Ishikawa (cell line): ENCODE data around the gene CRABP1.

ENCODE experiments used
- CEBPB ChIP-seq: IDR thresholded peaks from 2 replicates; pipeline ENCODE4 v1.6.1; 2012
- CREB1 ChIP-seq: IDR thresholded peaks from 2 replicates; pipeline ENCODE4 v1.6.1; 2012; ENCODE audit warnings: low read depth
- EGR1 ChIP-seq: IDR thresholded peaks from 2 replicates; pipeline ENCODE4 v1.6.1; 2012
- EP300 ChIP-seq: IDR thresholded peaks from 2 replicates; pipeline ENCODE4 v1.6.1; 2012; ENCODE audit warnings: borderline replicate concordance
- FOXM1 ChIP-seq: IDR thresholded peaks from 2 replicates; pipeline ENCODE4 v1.6.1; 2012; ENCODE audit warnings: low read depth, borderline replicate concordance
- NFIC ChIP-seq: IDR thresholded peaks from 2 replicates; pipeline ENCODE4 v1.6.1; 2012
- RAD21 ChIP-seq: IDR thresholded peaks from 2 replicates; pipeline ENCODE4 v1.6.1; 2012; ENCODE audit warnings: low read depth
- TAF1 ChIP-seq: IDR thresholded peaks from 2 replicates; pipeline ENCODE4 v1.6.1; 2012; ENCODE audit warnings: low read depth, mild to moderate bottlenecking
- TCF12 ChIP-seq: IDR thresholded peaks from 2 replicates; pipeline ENCODE4 v1.6.1; 2012; ENCODE audit warnings: low read depth
- TEAD4 ChIP-seq: IDR thresholded peaks from 2 replicates; pipeline ENCODE4 v1.6.1; 2012
- YY1 ChIP-seq: IDR thresholded peaks from 2 replicates; pipeline ENCODE4 v1.6.1; 2012; ENCODE audit warnings: low read depth
- ZBTB7A ChIP-seq: IDR thresholded peaks from 2 replicates; pipeline ENCODE4 v1.6.1; 2012; ENCODE audit warnings: low read depth
- TF ChIP-seq, protein P1 (sequence below): IDR thresholded peaks from 2 replicates; pipeline ENCODE4 v1.6.1; 2012
- TF ChIP-seq, protein P2 (sequence below): IDR thresholded peaks from 2 replicates; pipeline ENCODE4 v1.6.1; 2012; ENCODE audit warnings: low read depth, mild to moderate bottlenecking
- TF ChIP-seq, protein P3 (sequence below): IDR thresholded peaks from 2 replicates; pipeline ENCODE4 v1.6.1; 2012

CRABP1 gene

DNA sequence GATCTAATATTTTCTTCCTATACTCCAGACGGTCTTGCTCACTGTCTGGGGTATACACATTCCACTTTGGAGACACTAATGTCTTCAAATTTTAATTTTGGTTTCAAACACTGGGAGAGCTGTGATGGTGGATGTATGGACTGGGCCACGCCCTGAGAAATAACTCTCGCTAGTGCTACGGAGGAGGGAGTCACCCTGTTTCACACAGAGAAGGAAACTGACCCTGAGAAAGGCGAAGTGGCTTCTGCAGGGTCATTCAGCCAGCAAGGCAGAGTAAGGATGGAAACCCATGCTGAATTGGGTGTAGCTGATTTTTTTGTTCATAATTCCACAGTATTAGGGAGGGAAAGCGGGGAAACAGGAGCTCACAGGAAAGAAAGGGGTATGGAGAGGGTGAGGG, 32.2 kb upstream of the CRABP1 start:
- TF ChIP-seq TEAD4: no peak
- TF ChIP-seq CEBPB: no peak
- no peak for TF ChIP-seq EP300
- TF ChIP-seq EGR1: no peak
- no peak for TF ChIP-seq NFIC
- TF ChIP-seq CREB1: no peak
- TF ChIP-seq YY1: no peak
- TF ChIP-seq TCF12: no peak
- no peak for TF ChIP-seq RAD21
- TF ChIP-seq FOXM1: no peak
- TF ChIP-seq TAF1: no peak
- TF ChIP-seq, protein P1, sequence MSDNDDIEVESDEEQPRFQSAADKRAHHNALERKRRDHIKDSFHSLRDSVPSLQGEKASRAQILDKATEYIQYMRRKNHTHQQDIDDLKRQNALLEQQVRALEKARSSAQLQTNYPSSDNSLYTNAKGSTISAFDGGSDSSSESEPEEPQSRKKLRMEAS: no peak
- TF ChIP-seq, protein P2, sequence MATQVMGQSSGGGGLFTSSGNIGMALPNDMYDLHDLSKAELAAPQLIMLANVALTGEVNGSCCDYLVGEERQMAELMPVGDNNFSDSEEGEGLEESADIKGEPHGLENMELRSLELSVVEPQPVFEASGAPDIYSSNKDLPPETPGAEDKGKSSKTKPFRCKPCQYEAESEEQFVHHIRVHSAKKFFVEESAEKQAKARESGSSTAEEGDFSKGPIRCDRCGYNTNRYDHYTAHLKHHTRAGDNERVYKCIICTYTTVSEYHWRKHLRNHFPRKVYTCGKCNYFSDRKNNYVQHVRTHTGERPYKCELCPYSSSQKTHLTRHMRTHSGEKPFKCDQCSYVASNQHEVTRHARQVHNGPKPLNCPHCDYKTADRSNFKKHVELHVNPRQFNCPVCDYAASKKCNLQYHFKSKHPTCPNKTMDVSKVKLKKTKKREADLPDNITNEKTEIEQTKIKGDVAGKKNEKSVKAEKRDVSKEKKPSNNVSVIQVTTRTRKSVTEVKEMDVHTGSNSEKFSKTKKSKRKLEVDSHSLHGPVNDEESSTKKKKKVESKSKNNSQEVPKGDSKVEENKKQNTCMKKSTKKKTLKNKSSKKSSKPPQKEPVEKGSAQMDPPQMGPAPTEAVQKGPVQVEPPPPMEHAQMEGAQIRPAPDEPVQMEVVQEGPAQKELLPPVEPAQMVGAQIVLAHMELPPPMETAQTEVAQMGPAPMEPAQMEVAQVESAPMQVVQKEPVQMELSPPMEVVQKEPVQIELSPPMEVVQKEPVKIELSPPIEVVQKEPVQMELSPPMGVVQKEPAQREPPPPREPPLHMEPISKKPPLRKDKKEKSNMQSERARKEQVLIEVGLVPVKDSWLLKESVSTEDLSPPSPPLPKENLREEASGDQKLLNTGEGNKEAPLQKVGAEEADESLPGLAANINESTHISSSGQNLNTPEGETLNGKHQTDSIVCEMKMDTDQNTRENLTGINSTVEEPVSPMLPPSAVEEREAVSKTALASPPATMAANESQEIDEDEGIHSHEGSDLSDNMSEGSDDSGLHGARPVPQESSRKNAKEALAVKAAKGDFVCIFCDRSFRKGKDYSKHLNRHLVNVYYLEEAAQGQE: no peak
- TF ChIP-seq, protein P3, sequence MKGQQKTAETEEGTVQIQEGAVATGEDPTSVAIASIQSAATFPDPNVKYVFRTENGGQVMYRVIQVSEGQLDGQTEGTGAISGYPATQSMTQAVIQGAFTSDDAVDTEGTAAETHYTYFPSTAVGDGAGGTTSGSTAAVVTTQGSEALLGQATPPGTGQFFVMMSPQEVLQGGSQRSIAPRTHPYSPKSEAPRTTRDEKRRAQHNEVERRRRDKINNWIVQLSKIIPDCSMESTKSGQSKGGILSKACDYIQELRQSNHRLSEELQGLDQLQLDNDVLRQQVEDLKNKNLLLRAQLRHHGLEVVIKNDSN: no peak
- no peak for TF ChIP-seq ZBTB7A

DNA sequence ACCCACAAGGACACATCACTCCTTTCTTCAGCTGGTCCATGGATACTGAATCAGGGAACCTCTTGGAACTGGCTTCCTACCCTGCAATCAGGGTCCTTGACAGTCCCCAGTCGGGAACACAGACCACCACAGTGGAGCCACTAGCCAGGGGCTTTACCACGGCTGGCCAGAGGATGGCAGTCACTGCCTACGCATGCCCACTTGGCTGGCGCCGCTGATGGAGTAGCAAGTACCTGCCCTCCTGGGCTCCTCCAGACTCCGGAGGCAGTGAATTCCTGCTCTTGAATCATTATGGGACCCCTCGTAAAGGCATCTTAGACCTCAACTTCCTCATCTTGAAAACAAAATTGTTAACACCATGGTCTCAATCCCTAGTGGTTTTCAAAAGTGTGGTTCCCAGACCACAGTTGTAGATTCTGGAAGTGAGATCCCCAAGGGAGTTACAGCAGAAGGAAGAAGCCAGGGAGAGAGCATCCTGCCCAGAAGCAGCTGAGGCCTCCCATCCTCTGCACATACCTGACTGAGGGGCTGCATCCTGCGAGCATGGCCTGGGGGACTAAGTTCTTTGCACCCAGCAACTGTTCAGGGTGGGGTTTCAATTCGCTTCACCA, 31.6 kb upstream of the CRABP1 start:
- no peak for TF ChIP-seq YY1
- TF ChIP-seq, protein P3: no peak
- TF ChIP-seq RAD21: peak; percentile 97
- no peak for TF ChIP-seq CREB1

DNA sequence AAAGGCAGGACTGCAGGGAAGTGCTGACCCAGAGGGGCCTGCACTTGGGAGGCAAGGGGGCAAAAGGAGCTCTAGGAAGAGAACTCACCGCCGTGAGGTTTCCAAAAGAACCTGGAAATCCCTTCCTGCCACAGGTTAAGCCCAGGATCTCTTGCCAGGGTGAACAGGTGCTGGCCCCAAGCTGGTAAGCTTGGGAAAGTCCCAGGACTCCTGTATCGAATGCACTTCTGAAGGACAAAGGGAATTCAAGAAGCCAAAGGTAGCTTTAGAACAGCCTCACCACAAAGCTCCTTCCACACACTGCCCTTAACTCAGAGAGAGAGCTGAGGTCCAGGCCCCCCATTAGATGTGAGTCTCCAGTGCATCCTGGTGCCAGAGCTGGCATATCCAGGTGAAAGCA, 28.9 kb upstream of the CRABP1 start:
- TF ChIP-seq, protein P1: no peak
- no peak for TF ChIP-seq NFIC

DNA sequence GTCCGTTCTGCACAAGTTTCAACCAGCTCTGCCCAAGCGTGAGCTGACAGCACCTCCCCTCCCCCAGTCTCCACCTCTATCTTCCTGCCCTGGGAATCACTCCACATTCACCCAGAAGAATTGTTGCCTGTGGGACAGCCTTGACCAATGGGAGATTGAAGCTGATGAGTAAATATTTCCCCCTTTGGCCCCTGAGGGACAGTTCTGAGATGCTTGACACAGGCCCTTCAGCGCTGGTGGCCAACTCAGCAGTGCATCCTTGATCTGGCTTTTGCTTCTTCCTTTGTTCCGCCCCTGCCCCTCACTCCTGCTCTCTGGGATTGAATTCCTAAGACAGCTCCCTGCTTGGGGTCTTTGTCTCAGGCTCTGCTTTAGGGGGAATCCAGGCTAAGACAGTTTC, 27.6 kb upstream of the CRABP1 start:
- no peak for TF ChIP-seq ZBTB7A
- TF ChIP-seq, protein P1: no peak
- no peak for TF ChIP-seq TAF1
- TF ChIP-seq EGR1: no peak
- no peak for TF ChIP-seq CREB1
- no peak for TF ChIP-seq YY1
- TF ChIP-seq FOXM1: no peak
- no peak for TF ChIP-seq EP300
- no peak for TF ChIP-seq RAD21
- no peak for TF ChIP-seq TCF12
- TF ChIP-seq TEAD4: no peak
- TF ChIP-seq, protein P3: no peak
- TF ChIP-seq, protein P2: no peak
- no peak for TF ChIP-seq CEBPB
- no peak for TF ChIP-seq NFIC

DNA sequence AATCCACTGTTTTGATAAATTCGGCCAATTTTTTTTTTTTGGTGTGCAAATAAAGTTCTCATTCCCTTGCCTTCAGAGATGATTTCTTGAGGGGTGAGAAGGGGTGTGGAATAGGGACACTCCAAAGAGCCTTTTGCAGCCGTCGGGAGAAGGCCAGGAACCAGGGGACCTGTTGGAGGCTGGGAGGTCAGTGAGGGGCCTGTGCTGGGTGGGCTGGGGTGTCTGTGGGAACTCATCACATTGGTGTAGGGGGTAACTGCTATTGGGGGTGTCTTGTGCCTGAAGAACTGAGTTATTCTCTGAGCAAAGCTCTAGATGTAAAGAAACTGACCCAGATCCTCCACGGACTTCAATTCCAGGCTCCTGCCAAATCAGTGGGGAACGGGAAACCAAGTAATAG, 27.2 kb upstream of the CRABP1 start:
- TF ChIP-seq, protein P2: no peak
- TF ChIP-seq YY1: no peak
- no peak for TF ChIP-seq RAD21
- no peak for TF ChIP-seq EP300
- TF ChIP-seq TEAD4: no peak
- TF ChIP-seq TCF12: no peak
- no peak for TF ChIP-seq NFIC
- TF ChIP-seq CEBPB: no peak
- TF ChIP-seq FOXM1: no peak
